ENCODE data around the gene SLC24A3. TPM values are rescaled to one million over a fixed set of nuclear protein-coding genes. Genes with fewer than 3 reads are reported as not detected.

Gene SLC24A3
- total RNA-seq, 1 experiment from 2014 or later, result not detected

- BruUV-seq (replicated peaks), result no TSS peak
- Histone ChIP-seq H3K4me1 (ENCODE audit: control insufficient read depth, insufficient read depth, low read length) (no peaks in the 10 kb centered on the region; the same call in 1 of the 2 replicates), H3K36me3 (ENCODE audit: control insufficient read depth, insufficient read depth, low read length) (no peaks in the 10 kb centered on the region), H3K4me3 (ENCODE audit: low read depth in 2 of 2, low read length in 2 of 2) (no peak overlapping the region), H3K27me3 (ENCODE audit: control insufficient read depth, insufficient read depth, low read length) (peaks cover 16% of the 10 kb centered on the region), H3K27ac (ENCODE audit: low read length) (no peak overlapping the region), H3K9me3 (ENCODE audit: control insufficient read depth, insufficient read depth, low read depth, low read length) (no peaks in the 10 kb centered on the region)
- no peak for ATAC-seq
- in situ Hi-C loops (cut with HindIII; ENCODE audit: low pct_unique_long_range_greater_than_20kb, low sequenced_read_pairs) (no loop called here), intact Hi-C loops (cut with micrococcal nuclease; ENCODE audit: unreplicated experiment) (no loop called here)
- ChIA-PET POLR2A (no interaction called here), CTCF (interaction anchor here (0.7 kb wide), 1 partner anchor 226 kb away, joined by 4 read pairs; no protein-coding TSS in a partner anchor)
- TF ChIP-seq TCF7L2 (IDR thresholded peaks at IDR 0.05; ENCODE audit: low read depth, low read length), result no peak
- no peak for TF ChIP-seq SIN3A (IDR thresholded peaks at IDR 0.05; ENCODE audit: borderline replicate concordance, insufficient read depth, low read depth, low read length)
- TF ChIP-seq, protein P1, sequence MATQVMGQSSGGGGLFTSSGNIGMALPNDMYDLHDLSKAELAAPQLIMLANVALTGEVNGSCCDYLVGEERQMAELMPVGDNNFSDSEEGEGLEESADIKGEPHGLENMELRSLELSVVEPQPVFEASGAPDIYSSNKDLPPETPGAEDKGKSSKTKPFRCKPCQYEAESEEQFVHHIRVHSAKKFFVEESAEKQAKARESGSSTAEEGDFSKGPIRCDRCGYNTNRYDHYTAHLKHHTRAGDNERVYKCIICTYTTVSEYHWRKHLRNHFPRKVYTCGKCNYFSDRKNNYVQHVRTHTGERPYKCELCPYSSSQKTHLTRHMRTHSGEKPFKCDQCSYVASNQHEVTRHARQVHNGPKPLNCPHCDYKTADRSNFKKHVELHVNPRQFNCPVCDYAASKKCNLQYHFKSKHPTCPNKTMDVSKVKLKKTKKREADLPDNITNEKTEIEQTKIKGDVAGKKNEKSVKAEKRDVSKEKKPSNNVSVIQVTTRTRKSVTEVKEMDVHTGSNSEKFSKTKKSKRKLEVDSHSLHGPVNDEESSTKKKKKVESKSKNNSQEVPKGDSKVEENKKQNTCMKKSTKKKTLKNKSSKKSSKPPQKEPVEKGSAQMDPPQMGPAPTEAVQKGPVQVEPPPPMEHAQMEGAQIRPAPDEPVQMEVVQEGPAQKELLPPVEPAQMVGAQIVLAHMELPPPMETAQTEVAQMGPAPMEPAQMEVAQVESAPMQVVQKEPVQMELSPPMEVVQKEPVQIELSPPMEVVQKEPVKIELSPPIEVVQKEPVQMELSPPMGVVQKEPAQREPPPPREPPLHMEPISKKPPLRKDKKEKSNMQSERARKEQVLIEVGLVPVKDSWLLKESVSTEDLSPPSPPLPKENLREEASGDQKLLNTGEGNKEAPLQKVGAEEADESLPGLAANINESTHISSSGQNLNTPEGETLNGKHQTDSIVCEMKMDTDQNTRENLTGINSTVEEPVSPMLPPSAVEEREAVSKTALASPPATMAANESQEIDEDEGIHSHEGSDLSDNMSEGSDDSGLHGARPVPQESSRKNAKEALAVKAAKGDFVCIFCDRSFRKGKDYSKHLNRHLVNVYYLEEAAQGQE (IDR thresholded peaks at IDR 0.05; ENCODE audit: insufficient read depth in 1 of 2, low read depth in 2 of 2, low read length in 1 of 2), result no peak
- no peak for TF ChIP-seq POLR2AphosphoS5 (IDR thresholded peaks at IDR 0.05; ENCODE audit: low read depth, low read length)
- TF ChIP-seq, protein P2, sequence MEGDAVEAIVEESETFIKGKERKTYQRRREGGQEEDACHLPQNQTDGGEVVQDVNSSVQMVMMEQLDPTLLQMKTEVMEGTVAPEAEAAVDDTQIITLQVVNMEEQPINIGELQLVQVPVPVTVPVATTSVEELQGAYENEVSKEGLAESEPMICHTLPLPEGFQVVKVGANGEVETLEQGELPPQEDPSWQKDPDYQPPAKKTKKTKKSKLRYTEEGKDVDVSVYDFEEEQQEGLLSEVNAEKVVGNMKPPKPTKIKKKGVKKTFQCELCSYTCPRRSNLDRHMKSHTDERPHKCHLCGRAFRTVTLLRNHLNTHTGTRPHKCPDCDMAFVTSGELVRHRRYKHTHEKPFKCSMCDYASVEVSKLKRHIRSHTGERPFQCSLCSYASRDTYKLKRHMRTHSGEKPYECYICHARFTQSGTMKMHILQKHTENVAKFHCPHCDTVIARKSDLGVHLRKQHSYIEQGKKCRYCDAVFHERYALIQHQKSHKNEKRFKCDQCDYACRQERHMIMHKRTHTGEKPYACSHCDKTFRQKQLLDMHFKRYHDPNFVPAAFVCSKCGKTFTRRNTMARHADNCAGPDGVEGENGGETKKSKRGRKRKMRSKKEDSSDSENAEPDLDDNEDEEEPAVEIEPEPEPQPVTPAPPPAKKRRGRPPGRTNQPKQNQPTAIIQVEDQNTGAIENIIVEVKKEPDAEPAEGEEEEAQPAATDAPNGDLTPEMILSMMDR (IDR thresholded peaks at IDR 0.05), result no peak
- no peak for DNase-seq (ENCODE audit: low read depth, low spot score)
Observed at GRCh38 chr20:19431316-19431700, 218.9 kb downstream of the SLC24A3 start.

DNA sequence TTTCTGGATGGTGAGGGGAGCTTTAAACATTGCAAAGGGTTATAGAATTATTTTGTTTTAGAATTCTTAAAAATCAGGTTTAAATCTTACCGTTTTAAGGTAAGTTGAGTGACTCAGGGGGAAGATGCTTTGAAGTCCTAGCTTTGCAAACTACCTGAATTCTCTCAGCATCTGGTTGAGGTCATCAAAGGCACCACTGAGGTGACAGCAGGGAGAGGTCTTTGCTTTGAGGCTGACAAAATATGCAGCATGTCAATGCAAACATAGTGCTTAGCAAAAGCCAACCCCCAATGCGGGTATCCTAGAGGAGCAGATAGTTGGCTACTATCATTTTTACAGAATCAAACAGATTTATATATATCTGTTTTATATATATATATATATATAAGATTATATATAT is 219.5 kb downstream of the SLC24A3 start:
- Histone ChIP-seq H3K27me3 (ENCODE audit: control insufficient read depth, insufficient read depth, low read length) (peaks cover 15% of the 10 kb centered on the region), H3K4me1 (ENCODE audit: control insufficient read depth, insufficient read depth, low read length) (no peaks in the 10 kb centered on the region; the same call in 1 of the 2 replicates), H3K36me3 (ENCODE audit: control insufficient read depth, insufficient read depth, low read length) (no peaks in the 10 kb centered on the region), H3K9me3 (ENCODE audit: control insufficient read depth, insufficient read depth, low read depth, low read length) (no peaks in the 10 kb centered on the region), H3K27ac (ENCODE audit: low read length) (no peak overlapping the region), H3K4me3 (ENCODE audit: low read depth in 2 of 2, low read length in 2 of 2) (no peak overlapping the region)
- TF ChIP-seq POLR2AphosphoS5 (IDR thresholded peaks at IDR 0.05; ENCODE audit: low read depth, low read length) (no peak), TCF7L2 (IDR thresholded peaks at IDR 0.05; ENCODE audit: low read depth, low read length) (no peak), SIN3A (IDR thresholded peaks at IDR 0.05; ENCODE audit: borderline replicate concordance, insufficient read depth, low read depth, low read length) (no peak)
- TF ChIP-seq, protein P2 (IDR thresholded peaks at IDR 0.05), result no peak
- TF ChIP-seq, protein P1 (IDR thresholded peaks at IDR 0.05; ENCODE audit: insufficient read depth in 1 of 2, low read depth in 2 of 2, low read length in 1 of 2), result no peak
- no TSS peak for BruUV-seq (replicated peaks)
- DNase-seq (ENCODE audit: low read depth, low spot score), result no peak
- ATAC-seq, result no peak
- POLR2A ChIA-PET, result no interaction called here
- intact Hi-C loops (cut with micrococcal nuclease; ENCODE audit: unreplicated experiment) (no loop called here), in situ Hi-C loops (cut with HindIII; ENCODE audit: low pct_unique_long_range_greater_than_20kb, low sequenced_read_pairs) (no loop called here)
- CTCF ChIA-PET, result no interaction called here

Measured in Panc1 (cell line).